ENCODE results near the gene CASQ1. TPM values are rescaled to one million over a fixed set of nuclear protein-coding genes. Genes with fewer than 3 reads are reported as not detected.

The CASQ1 gene
- total and polyA plus RNA-seq, 9 of the 15 experiments (the other 6 are each of a cell fraction or from before 2014, with no cell fraction given) = not detected

- no peak for FAIRE-seq
- H3K27me3 ChIP-seq (ENCODE audit: control insufficient read depth in 2 of 2, insufficient read depth in 2 of 2, low read length in 2 of 2) = no peaks in the 10 kb centered on the region
- DNase-seq (ENCODE audit: extremely low read depth in 1 of 4, low spot score in 3 of 4) = no peak
- in situ Hi-C loops (cut with MboI) = no loop called here
- no peak overlapping the region for H3K4me2 ChIP-seq (ENCODE audit: insufficient read depth, low read length)
- H2AFZ ChIP-seq (ENCODE audit: low read depth, low read length) = no peak overlapping the region
- 88% methylated on average over 5 of the region's 5 CpGs for WGBS (ENCODE audit: insufficient coverage, low coverage, missing lambda C conversion rate)
- intact Hi-C loops (cut with micrococcal nuclease) = no loop called here
- peaks cover 13% of the 10 kb centered on the region for H3K79me2 ChIP-seq (ENCODE audit: control insufficient read depth, insufficient read depth, low read length)
- no peaks in the 10 kb centered on the region for H3K9me3 ChIP-seq (replicated peaks; ENCODE audit: control insufficient read depth, insufficient read depth, low read depth, low read length)
- H3K27ac ChIP-seq (ENCODE audit: extremely low read depth, low read depth, low read length) = no peak overlapping the region
- BruUV-seq (replicated peaks) = no TSS peak
- ATAC-seq = no peak
- POLR2A ChIA-PET = interaction anchor here (0.7 to 3.4 kb wide), 4 partner anchors 9 to 19 kb away, joined by 3 to 41 read pairs (median 4); no protein-coding TSS in a partner anchor
- peaks cover 84% of the 10 kb centered on the region for H3K36me3 ChIP-seq (ENCODE audit: control insufficient read depth, insufficient read depth, low read length)
- H3K4me3 ChIP-seq = no peak overlapping the region
- H4K20me1 ChIP-seq (replicated peaks; ENCODE audit: control insufficient read depth, insufficient read depth, low read length) = peaks cover 5% of the 10 kb centered on the region; the same call in 1 of the 2 replicates
- H3K9me1 ChIP-seq (ENCODE audit: control insufficient read depth, insufficient read depth, low read length) = no peaks in the 10 kb centered on the region
- H3K9ac ChIP-seq (ENCODE audit: insufficient read depth in 1 of 2, low read depth in 2 of 2, low read length in 2 of 2) = no peak overlapping the region; a peak in 1 of 4 replicates
- H3K4me1 ChIP-seq (replicated peaks in 1 of 2; ENCODE audit: control insufficient read depth in 2 of 2, insufficient read depth in 2 of 2, low read length in 2 of 2) = peaks cover 16 to 18% of the 10 kb centered on the region in 2 experiments
- CTCF ChIA-PET (ENCODE audit: low intra/inter-chr PET ratio) = no interaction called here
- TF ChIP-seq ZSCAN32 (CRISPR knock-in tag; IDR thresholded peaks at IDR 0.05) (no peak), E2F6 (IDR thresholded peaks at IDR 0.05; ENCODE audit: borderline replicate concordance in 1 of 2, extremely low read depth in 1 of 2, insufficient read depth in 1 of 2, insufficient read length in 1 of 2, low read depth in 1 of 2, low read length in 1 of 2, poor library complexity in 1 of 2, severe bottlenecking in 1 of 2) (no peak), SMARCB1 (IDR thresholded peaks at IDR 0.05; ENCODE audit: insufficient read length, low read depth) (no peak), PHF8 (IDR thresholded peaks at IDR 0.05; ENCODE audit: borderline replicate concordance, low read length) (no peak), FOXK1 (CRISPR knock-in tag; IDR thresholded peaks at IDR 0.05; ENCODE audit: borderline replicate concordance) (no peak), MYBL2 (IDR thresholded peaks at IDR 0.05; ENCODE audit: low read depth) (no peak), MYBL2 (CRISPR knock-in tag; IDR thresholded peaks at IDR 0.05; ENCODE audit: borderline replicate concordance) (no peak), REST (IDR thresholded peaks at IDR 0.05; ENCODE audit: borderline replicate concordance) (no peak), REST (CRISPR knock-in tag; IDR thresholded peaks at IDR 0.05; ENCODE audit: low read depth) (no peak), IRF2 (CRISPR knock-in tag; IDR thresholded peaks at IDR 0.05) (no peak), SUPT5H (IDR thresholded peaks at IDR 0.05) (no peak)
Observed at GRCh38 chr1:160210561-160210960, 20.2 kb downstream of the CASQ1 start.

Data from K562 (cell line).